ENCODE measurements around the gene HIBADH.

- TF ChIP-seq POLR2AphosphoS5 (IDR thresholded peaks at IDR 0.05; ENCODE audit: low read depth, low read length) (no peak), POLR2A (IDR thresholded peaks at IDR 0.05; ENCODE audit: low read depth, low read length) (no peak), TAF1 (IDR thresholded peaks at IDR 0.05; ENCODE audit: borderline replicate concordance, low read depth, low read length) (no peak)
These were observed 27.8 kb downstream of the HIBADH start for GRCh38 chr7:27634671-27635493.

Data from GM12892 (cell line).